ENCODE results near the gene ZWILCH.
"Not testable (repeated sequence)": the region's sequence is repeated elsewhere in the genome, so short reads cannot be mapped to it uniquely, and the experiment has no call there.

DNA sequence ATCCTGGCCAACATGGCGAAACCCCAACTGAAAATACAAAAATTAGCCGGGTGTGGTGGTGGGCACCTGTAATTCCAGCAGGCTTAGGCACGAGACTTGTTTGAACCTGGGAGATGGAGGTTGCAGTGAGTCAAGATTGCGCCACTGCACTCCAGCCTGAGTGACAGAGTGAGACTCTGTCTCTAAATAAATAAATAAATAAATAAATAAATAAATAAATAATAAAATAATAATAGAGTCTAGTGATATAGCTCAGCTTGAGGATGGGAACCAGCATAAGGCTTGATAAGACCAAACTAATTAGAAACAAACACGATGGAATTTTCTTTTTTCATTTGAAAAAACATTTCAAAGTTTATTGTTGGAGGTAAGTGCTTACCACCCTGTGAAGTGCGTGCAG is 43.8 kb upstream of the ZWILCH start:
- TF ChIP-seq, protein P1, sequence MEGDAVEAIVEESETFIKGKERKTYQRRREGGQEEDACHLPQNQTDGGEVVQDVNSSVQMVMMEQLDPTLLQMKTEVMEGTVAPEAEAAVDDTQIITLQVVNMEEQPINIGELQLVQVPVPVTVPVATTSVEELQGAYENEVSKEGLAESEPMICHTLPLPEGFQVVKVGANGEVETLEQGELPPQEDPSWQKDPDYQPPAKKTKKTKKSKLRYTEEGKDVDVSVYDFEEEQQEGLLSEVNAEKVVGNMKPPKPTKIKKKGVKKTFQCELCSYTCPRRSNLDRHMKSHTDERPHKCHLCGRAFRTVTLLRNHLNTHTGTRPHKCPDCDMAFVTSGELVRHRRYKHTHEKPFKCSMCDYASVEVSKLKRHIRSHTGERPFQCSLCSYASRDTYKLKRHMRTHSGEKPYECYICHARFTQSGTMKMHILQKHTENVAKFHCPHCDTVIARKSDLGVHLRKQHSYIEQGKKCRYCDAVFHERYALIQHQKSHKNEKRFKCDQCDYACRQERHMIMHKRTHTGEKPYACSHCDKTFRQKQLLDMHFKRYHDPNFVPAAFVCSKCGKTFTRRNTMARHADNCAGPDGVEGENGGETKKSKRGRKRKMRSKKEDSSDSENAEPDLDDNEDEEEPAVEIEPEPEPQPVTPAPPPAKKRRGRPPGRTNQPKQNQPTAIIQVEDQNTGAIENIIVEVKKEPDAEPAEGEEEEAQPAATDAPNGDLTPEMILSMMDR (IDR thresholded peaks at IDR 0.05): not testable (repeated sequence)
- TF ChIP-seq POLR2A (IDR thresholded peaks at IDR 0.05): not testable (repeated sequence)
